BJ (cell line): ENCODE results near the gene ANHX. TPM values are rescaled to one million over a fixed set of nuclear protein-coding genes. Genes with fewer than 3 reads are reported as not detected.

Experiments
- CTCF ChIA-PET: fragments of 350-600 bp; formaldehyde crosslinking; extraction: SDS; loops from one replicate; lab custom pipeline; 2021; ENCODE audit warnings: antibody characterized with exemption, inconsistent platforms; lab: Yijun Ruan, JAX
- POLR2A ChIA-PET: fragments of 300-600 bp; sonication (Branson Sonifier 250); formaldehyde crosslinking; extraction: SDS; loops from one replicate; lab custom pipeline; 2021; ENCODE audit warnings: antibody characterized with exemption; lab: Charles Lee
- DNase-seq: peaks from one replicate; pipeline ENCODE4 v3.0.0-alpha.2; 2011; ENCODE audit warnings: low read depth
- H3K27me3 ChIP-seq: 2 replicates; pipeline ENCODE4 v1.6.0; 2011; ENCODE audit warnings: low read length; ENCODE audit not compliant: control insufficient read depth, insufficient read depth
- H3K36me3 ChIP-seq: 2 replicates; pipeline ENCODE4 v1.5.1; 2011; ENCODE audit warnings: low read length; ENCODE audit not compliant: control insufficient read depth, insufficient read depth
- H3K4me3 ChIP-seq: 2 replicates; pipeline ENCODE4 v1.5.1; 2011; ENCODE audit warnings: low read depth, mild to moderate bottlenecking, control low read depth, low read length
- CTCF ChIP-seq: IDR thresholded peaks from 2 replicates; pipeline ENCODE4 v1.5.1; 2011; ENCODE audit warnings: low read depth, mild to moderate bottlenecking, control low read depth, inconsistent platforms, low read length, moderate library complexity; ENCODE audit not compliant: insufficient read depth
- polyA plus RNA-seq: library from polyadenylated mRNA; depleted of rRNA; stranded (reverse); fragments of >200 nt; gene quantifications from 2 replicates; pipeline ENCODE4 v1.2.3, GENCODE V29; 2011

The ANHX gene
- polyA plus RNA-seq, 1 experiment, result not detected

- no peak for TF ChIP-seq CTCF
- CTCF ChIA-PET, result no interaction called here
- H3K36me3 ChIP-seq, result no peaks in the 10 kb centered on the region
- H3K27me3 ChIP-seq, result no peaks in the 10 kb centered on the region
- POLR2A ChIA-PET, result no interaction called here
- no peak for DNase-seq
- no peak overlapping the region for H3K4me3 ChIP-seq
Observed at GRCh38 chr12:133231001-133231400, 4.7 kb downstream of the ANHX start.

DNA sequence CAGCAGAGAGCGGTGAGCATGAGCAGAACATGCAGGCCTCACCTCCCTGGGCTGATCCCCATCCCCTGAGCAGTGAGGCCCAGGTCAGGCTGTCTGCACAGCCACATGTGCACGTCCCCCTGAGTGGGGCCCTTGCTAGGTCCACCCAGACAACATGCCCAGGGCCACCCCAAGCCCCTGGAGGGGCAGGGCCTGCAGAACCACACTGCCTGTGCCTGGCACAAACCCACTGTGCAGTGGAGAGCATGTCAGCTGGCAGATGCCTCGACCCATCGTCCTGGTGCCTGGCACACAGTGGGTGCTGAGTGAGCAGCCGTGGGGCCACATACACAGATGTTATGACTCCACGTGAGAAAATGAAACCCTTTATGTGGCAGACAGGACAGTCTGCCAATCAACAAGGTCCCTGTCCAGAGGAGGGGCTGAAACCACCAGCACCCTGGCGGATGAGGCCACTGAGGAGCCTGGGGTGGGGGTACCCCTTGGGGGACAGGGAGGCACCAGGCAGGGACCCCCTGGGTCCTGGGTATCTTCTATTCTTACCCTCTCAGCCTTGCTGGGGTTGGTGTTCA is 8.3 kb downstream of the ANHX start:
- no peak overlapping the region for H3K4me3 ChIP-seq
- POLR2A ChIA-PET, result no interaction called here
- no peak for DNase-seq
- no peaks in the 10 kb centered on the region for H3K27me3 ChIP-seq
- TF ChIP-seq CTCF, result no peak
- no peaks in the 10 kb centered on the region for H3K36me3 ChIP-seq
- CTCF ChIA-PET, result no interaction called here

- Histone ChIP-seq H3K4me3 (no peak overlapping the region), H3K27me3 (no peaks in the 10 kb centered on the region), H3K36me3 (no peaks in the 10 kb centered on the region)
- TF ChIP-seq CTCF, result no peak
- DNase-seq, result no peak
- ChIA-PET POLR2A (no interaction called here), CTCF (no interaction called here)
Observed at GRCh38 chr12:133226690-133227089, 9.0 kb downstream of the ANHX start.

GRCh38 chr12:133225527-133225926 is 10.2 kb downstream of the ANHX start:
- Histone ChIP-seq H3K36me3 (no peaks in the 10 kb centered on the region), H3K27me3 (no peaks in the 10 kb centered on the region), H3K4me3 (no peak overlapping the region)
- TF ChIP-seq CTCF, result no peak
- POLR2A ChIA-PET, result no interaction called here
- CTCF ChIA-PET, result no interaction called here
- no peak for DNase-seq

- no peaks in the 10 kb centered on the region for H3K36me3 ChIP-seq
- no peak for TF ChIP-seq CTCF
- ChIA-PET POLR2A (no interaction called here), CTCF (no interaction called here)
- H3K27me3 ChIP-seq, result no peaks in the 10 kb centered on the region
- H3K4me3 ChIP-seq, result no peak overlapping the region
- no peak for DNase-seq
Observed at GRCh38 chr12:133222211-133222610, 13.5 kb downstream of the ANHX start.
